Stimulated activated CD8-positive, alpha-beta memory T cell treated with anti-CD3 and anti-CD28 coated beads, Interleukin-15, amount 100 ng/mL, for 1 hour (primary cell): Measurements from ENCODE around the gene PTPRF.
A peak's percentile ranks its signal among the peaks of the same experiment; 100 is the strongest.

Experiments
- DNase-seq: peaks from one replicate; pipeline ENCODE4 v3.0.0-alpha.2; 2020; ENCODE audit warnings: low read depth

Gene PTPRF

GRCh38 chr1:43513471-43514173 is 17.1 kb upstream of the PTPRF start:
- DNase-seq: no peak

- no peak for DNase-seq
Measured at GRCh38 chr1:43518935-43519686, 11.6 kb upstream of the PTPRF start.

DNA sequence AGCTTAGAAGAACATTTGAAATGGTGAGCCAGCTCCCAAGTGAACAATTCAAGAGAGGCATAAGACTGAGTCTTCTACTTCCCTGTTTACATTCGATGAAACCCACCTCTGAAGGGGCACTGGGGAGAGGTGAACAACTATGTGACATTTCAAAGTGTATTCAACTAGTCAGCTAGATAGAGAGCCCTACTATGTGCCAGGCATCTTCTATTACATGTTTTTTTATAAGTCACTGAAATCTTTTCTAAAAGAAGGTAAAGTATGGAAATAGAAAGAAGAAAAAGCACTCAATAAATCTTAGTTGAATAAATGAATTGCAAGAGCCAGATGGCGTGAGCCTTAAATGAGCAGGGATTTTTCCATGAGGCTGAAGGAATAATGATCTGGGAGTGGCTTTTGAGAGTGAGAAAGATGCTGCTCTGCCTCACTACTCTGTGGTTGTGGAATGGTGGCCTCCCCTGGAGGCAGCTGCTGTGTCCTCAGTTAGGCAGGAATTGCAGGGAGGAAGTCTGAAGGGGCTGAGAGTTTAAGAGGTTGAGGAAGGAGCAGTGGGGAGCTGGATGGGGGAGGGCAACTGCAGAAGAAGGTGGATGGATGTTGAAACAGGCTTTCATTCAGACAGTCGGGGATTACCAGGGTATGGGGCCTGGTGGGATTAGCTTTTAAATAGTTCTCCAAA is 10.4 kb upstream of the PTPRF start:
- no peak for DNase-seq

GRCh38 chr1:43521078-43521477 is 9.6 kb upstream of the PTPRF start:
- DNase-seq: no peak

DNA sequence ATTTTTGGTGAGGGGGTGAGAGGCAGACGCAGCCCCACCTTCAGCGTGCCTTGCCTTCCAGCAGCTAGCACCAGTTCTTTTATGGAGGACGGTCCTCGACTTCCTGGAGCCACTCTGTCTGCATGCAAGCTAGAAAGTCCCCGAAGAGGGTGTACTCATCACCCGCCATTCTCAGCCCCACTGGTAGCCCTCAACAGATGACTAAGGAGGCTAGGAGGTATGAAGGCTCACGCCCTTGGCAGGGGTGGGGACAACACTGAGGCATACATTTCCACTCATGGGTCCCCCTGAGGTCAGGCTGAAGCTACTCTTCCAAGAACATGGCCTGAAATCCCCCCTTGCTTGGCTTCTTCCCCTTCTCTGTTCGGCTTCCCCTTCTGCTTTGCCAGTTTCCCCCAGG is 8.9 kb upstream of the PTPRF start:
- no peak for DNase-seq

DNA sequence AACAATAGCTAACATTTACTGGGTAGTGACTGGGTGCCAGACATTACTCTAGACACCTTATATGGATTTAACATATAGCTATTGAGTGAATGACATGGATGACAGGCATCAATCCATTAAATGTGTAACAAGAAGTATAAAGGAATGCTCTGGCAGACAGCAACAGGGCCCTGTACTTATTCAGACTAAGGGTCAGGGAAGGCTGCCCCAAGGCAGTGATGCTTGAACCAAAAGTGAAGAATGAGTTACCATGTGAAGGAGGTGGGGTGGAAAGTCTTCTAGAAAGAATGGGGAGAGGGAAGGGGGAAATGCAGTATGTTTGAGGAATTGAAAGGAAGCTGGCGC is 8.3 kb upstream of the PTPRF start:
- DNase-seq: no peak

GRCh38 chr1:43522776-43523480 is 7.8 kb upstream of the PTPRF start:
- DNase-seq: no peak

GRCh38 chr1:43524804-43525203 is 5.9 kb upstream of the PTPRF start:
- no peak for DNase-seq

GRCh38 chr1:43526002-43526401 is 4.7 kb upstream of the PTPRF start:
- no peak for DNase-seq

DNA sequence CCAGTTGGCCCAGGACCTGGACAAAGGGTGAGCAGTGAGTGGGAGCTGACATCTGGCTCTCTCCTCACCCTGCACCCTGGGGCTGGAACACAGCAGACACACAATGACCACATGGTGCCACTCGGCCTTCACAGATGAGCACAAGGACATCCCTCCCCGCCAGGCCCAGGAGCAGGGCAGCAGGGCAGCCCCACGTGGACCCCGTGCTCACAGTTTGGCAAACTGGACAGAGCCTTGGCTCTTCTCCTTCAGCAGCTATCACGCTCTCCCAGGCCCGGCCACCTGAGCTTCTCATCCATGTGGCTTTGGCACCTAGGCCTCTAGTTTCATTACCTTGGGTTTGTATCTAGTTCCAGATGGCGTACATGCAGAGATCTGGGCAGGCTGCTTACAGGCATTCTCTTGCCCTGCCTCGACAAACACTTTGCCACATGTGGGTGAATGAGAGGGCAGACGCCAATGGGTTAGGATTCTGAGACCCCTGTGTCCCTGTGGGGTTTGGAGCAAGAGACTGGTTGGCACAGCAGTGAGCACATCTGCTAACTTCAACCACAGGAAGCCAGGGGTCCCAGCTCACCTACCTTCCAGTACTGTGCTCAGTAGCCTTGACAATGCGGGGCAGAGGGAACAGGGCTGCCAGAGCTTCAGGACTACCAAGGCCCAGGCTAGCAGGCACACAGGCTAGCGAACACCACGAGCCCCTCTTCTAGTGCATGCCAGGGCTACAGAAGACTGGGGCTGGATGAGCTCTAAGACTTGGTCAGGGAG is 3.4 kb upstream of the PTPRF start:
- DNase-seq: no peak

- peak; percentile 66 for DNase-seq
Measured at GRCh38 chr1:43529206-43529731, 1.4 kb upstream of the PTPRF start.

DNA sequence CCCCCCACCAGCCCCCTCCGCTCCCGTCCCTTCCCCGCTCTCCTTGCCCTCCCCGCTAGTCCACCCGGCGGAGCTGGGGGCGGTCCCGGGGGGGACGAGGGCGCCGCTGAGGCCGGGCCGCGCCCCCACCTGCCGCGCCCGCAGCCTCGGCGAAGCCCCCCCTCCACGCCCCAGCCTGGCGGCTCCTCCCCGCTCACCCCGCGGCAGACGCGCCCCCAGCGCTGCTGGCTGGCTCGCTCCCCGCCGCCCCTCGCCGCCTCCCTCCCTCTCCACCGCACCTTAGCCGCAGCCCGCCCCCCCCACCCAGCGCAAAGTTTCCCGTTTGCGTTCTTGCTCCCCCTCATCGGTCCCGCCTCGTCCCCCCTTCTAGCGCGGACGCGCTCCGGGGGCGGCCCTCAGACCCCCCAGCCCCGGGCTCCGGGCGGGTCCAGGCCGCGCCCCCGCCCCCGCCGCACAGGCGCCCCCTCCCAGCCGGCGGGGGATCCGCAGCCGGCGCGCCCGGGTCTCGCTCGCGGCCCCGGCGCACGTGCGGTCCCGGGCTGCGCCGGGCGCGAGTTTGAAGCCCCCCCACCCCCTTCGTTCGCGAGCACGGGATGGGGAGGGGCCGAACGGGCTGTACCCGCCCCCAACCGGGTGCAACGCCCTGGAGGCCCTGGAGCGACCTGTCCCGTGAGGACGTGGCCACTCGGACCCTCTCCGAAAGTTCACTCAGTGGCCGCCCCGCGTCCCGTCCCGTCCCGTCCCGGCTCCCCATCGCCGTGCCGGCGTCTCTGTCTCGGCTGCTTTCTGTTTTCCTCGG is 623 bp downstream of the PTPRF start:
- no peak for DNase-seq

GRCh38 chr1:43531906-43532584 is 1.4 kb downstream of the PTPRF start:
- DNase-seq: no peak

GRCh38 chr1:43532716-43533115 is 2.0 kb downstream of the PTPRF start:
- no peak for DNase-seq

DNA sequence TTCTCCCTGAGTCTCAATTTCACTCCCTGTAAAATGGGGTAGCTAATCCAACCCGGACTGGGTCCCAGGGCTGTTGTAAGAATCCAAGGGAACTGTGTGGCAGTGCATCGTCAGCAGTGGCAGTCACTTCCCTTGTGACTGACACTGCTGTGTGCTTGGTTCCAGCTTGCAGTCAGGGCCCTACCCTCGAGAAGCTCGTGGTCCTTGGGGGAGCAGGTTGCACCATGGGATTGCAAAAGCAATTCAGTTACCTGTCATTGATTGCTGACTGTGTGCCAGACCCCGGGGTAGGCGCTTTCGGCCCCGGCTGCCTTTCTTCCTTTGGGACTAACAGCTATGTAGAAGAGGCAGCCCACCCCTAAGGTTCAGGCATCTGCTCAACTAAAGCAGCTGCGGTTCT is 2.9 kb downstream of the PTPRF start:
- DNase-seq: no peak

DNA sequence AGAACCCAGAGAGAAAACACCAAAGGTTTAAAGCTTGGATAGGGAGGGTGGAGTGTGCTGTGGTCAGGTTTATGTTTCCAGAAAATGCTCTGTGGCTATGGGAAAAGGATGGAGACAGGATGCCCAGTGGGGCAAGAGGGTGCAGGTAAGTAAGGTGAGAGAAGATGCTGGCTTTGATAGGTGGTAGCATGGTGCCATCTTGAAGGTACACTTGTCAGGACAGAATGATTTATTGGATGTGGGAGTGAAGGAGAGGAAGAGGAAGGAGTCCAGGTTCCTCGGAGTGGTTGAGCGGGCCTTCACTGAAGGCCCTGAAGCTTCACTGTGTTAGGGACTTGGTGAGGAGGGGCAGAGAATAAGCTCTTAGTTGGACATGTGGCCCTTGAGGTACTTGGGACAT is 3.6 kb downstream of the PTPRF start:
- DNase-seq: no peak

DNA sequence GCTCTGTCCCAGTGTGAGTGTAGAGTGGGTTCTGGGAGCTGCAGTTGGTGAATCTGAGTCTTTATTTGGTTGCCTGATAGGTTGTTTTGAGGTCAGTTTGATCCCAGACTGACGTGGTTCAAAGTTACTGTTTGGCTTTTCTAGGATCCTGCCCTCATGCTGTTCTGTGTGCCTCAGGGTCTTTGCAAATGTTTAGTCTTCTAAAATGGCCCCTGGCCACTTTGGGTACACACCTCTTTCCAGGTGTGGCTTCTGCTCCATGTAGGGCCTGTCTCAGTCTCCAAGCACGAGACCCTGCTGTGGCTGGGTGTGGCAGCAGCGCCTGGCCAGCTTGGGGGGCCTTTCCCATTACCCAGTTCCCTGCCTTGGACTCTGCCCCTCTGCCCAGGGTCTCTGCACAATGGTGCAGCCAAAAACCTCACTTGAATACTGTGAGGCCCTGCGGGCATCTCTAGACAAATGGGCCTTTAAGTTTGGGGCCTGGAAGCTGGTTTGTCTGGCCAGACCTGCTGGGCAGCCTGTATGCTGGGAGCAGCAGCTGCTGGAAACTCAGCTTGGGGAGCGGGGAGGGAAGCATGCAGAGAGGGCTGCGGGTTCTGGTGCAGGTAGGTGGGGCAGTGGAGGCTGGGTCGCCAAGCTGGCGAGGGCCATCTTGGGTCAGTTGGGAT is 5.6 kb downstream of the PTPRF start:
- no peak for DNase-seq

DNA sequence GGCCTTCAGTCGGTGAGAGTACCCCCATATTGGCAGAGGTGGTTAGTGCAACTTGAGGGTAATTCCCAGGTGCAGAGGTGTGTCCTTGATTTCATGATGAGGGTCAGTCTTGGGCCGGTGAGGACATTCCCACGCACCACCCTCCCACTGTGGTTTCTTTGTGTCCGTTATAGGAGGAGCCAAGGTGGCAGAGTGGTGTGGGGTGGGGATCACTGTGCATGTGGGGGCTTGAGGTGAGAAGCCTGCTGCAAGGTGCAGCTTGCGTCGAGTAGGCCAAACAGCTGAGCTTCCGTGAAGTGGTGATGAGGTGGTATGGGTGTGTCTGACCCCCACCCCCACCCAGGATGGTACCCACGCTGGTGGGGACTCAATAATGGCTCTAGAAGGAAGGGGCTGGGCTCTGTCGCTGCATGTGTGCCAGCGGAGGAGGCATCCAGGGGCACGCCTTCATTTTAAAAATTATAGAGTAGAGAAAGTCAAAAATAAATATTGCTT is 6.2 kb downstream of the PTPRF start:
- no peak for DNase-seq

DNA sequence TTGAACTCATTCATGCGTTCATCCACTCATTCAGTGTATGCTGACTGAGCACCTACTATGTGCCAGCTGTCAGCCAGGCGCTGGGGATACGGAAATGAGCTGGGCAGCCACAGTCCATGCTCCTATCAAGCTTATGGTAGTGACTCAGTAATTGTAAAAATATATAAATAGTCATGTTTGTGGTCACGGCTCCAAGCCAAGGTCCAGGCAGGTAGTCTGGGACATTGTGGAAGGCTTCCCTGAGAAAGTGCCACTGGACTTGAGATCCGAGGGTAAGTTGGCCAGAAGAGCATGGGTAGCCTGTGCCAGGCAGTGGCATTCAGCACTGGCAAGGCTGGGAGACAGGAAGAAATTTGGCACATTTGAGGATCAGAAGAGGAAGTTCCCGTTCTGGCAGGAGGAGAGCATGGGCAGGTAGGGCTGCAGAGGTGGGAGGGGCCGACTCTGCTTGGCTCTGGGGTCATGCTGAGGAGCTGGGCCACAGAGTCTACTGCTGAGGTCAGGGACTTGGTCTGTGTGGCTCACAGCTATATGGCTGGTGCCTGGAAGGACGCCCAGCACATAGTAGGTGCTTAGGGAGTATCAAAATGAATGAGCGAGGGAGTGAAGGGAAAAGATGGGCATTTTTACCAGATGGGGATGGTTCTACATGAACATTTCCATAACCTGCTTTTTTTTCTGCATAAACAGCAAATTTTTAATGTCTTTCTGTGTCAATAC is 6.9 kb downstream of the PTPRF start:
- DNase-seq: no peak
